Vagina (tissue), 2 donors: ENCODE data around the gene TAL1. TPM values are rescaled to one million over a fixed set of nuclear protein-coding genes. Genes with fewer than 3 reads are reported as not detected.

Experiments used
- DNase-seq, 2 donors: peaks; one replicate each; pipeline ENCODE4 v3.0.0-alpha.2; 2017; ENCODE audit errors: extremely low spot score in 2 of 2
- H3K27ac ChIP-seq: fragments of 200-600 bp; sonication (generic); one replicate; pipeline ENCODE4 v1.5.1; 2019
- H3K27me3 ChIP-seq: fragments of 200-600 bp; sonication (generic); one replicate; pipeline ENCODE4 v1.5.1; 2019
- H3K36me3 ChIP-seq, 2 donors: fragments of 200-600 bp; sonication (generic); one replicate each; pipeline ENCODE4 v1.5.1; 2017 to 2019
- H3K4me1 ChIP-seq: fragments of 200-600 bp; sonication (generic); one replicate; pipeline ENCODE4 v1.5.1; 2019
- H3K4me3 ChIP-seq, 2 donors: fragments of 200-600 bp; sonication (generic); 1 replicate in 1 of 2; 2 replicates in 1 of 2; pipeline ENCODE4 v1.5.1; 2016 to 2019
- H3K9me3 ChIP-seq: fragments of 200-600 bp; sonication (generic); one replicate; pipeline ENCODE4 v1.5.1; 2019
- POLR2A ChIP-seq, 2 donors: fragments of 450-650 bp; IDR thresholded peaks; one replicate each; pipeline ENCODE4 v1.6.1; 2017; ENCODE audit warnings: antibody characterized with exemption in 2 of 2, mild to moderate bottlenecking in 2 of 2, moderate library complexity in 2 of 2
- POLR2AphosphoS5 ChIP-seq, 2 donors: sonication (generic); formaldehyde crosslinking; IDR thresholded peaks; one replicate each; pipeline ENCODE4 v1.9.0; 2017; ENCODE audit warnings: antibody characterized with exemption in 2 of 2, mild to moderate bottlenecking in 2 of 2, low read depth in 1 of 2; ENCODE audit not compliant: insufficient read depth in 1 of 2
- intact Hi-C: fragments of 100-400 bp; cut with DNase I; formaldehyde crosslinking; loops from one replicate; pipeline ENCODE4 v1.15.1; 2023
- total RNA-seq: library from RNA; depleted of rRNA; stranded (reverse); fragments of >200 nt; gene quantifications from one replicate; pipeline ENCODE4 v1.2.3, GENCODE V29; 2016
- TF ChIP-seq, protein P1 (sequence below), 3 experiments: fragments of 450-650 bp in 2 of 3; fragments of 200-600 bp in 1 of 3; sonication (generic) in 1 of 3; IDR thresholded peaks; one replicate each; pipeline ENCODE4 v1.5.1; 2017 to 2019; ENCODE audit warnings: antibody characterized with exemption in 3 of 3, mild to moderate bottlenecking in 2 of 3, moderate library complexity in 2 of 3

The TAL1 gene
- total RNA-seq, 1 donor from 2014 or later = 7.1 TPM

GRCh38 chr1:47212636-47213229, 19.3 kb downstream of the TAL1 start:
- H3K27me3 ChIP-seq = no peaks in the 10 kb centered on the region
- no peak for TF ChIP-seq POLR2A (IDR thresholded peaks at IDR 0.05)
- intact Hi-C loops = no loop called here
- H3K9me3 ChIP-seq = no peaks in the 10 kb centered on the region
- no peak for DNase-seq
- H3K27ac ChIP-seq = no peak overlapping the region
- H3K4me1 ChIP-seq = no peaks in the 10 kb centered on the region
- no peak overlapping the region for H3K4me3 ChIP-seq
- H3K36me3 ChIP-seq = no peaks in the 10 kb centered on the region

DNA sequence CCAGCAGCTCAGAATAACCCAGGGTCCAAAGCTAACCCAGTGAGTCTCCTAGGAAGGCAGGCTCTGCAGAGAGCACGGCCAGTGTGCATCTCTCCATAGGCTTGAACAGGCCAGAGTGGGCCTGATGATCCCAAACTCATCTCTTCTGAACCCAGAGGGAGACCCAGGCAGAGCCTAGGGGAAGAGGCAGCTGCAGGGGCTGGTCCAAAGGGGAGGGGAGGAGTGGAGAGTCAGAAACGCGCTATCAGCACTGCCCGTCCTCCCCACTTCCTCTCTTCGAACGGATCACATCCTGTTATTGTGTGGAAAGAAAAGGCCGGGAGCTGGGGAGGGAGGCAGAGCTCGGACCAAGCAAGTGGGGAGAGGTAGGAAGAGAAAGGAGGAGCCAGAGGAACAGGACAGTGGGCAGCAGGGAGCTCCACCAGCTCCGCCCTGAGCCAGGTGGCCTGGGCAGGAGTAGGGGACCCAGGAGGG, 20.2 kb downstream of the TAL1 start:
- Histone ChIP-seq H3K27ac (no peak overlapping the region), H3K27me3 (no peaks in the 10 kb centered on the region), H3K36me3 (no peaks in the 10 kb centered on the region), H3K4me1 (no peaks in the 10 kb centered on the region), H3K9me3 (no peaks in the 10 kb centered on the region), H3K4me3 (no peak overlapping the region)
- TF ChIP-seq POLR2AphosphoS5 (IDR thresholded peaks at IDR 0.05; ENCODE audit: insufficient read depth in 1 of 2, low read depth in 1 of 2) = no peak
- TF ChIP-seq POLR2A (IDR thresholded peaks at IDR 0.05) = no peak
- TF ChIP-seq, protein P1, sequence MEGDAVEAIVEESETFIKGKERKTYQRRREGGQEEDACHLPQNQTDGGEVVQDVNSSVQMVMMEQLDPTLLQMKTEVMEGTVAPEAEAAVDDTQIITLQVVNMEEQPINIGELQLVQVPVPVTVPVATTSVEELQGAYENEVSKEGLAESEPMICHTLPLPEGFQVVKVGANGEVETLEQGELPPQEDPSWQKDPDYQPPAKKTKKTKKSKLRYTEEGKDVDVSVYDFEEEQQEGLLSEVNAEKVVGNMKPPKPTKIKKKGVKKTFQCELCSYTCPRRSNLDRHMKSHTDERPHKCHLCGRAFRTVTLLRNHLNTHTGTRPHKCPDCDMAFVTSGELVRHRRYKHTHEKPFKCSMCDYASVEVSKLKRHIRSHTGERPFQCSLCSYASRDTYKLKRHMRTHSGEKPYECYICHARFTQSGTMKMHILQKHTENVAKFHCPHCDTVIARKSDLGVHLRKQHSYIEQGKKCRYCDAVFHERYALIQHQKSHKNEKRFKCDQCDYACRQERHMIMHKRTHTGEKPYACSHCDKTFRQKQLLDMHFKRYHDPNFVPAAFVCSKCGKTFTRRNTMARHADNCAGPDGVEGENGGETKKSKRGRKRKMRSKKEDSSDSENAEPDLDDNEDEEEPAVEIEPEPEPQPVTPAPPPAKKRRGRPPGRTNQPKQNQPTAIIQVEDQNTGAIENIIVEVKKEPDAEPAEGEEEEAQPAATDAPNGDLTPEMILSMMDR (IDR thresholded peaks at IDR 0.05) = no peak
- no peak for DNase-seq
- intact Hi-C loops = no loop called here

DNA sequence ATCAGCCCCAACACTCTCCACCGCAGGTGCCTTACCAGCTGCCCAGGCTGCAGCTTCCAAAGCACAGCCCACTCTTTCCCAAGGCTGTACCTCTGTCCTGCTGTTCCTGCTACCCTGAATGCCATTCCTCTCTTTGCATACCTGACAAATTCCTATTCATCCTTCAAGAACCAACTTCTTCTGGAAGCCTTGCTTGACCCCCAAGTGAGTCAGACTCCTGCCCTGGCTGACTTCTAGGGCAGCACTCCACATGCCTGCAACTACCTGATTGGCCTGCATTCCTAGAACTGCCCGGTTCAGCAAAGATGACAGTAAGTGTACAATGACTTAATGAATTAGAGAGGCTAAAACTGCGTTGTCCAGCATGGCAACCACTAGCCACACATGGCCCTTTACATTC, 21.4 kb downstream of the TAL1 start:
- TF ChIP-seq POLR2A (IDR thresholded peaks at IDR 0.05) (no peak), POLR2AphosphoS5 (IDR thresholded peaks at IDR 0.05; ENCODE audit: insufficient read depth in 1 of 2, low read depth in 1 of 2) (no peak)
- TF ChIP-seq, protein P1 (IDR thresholded peaks at IDR 0.05) = no peak
- no peak for DNase-seq
- Histone ChIP-seq H3K4me3 (no peak overlapping the region), H3K4me1 (no peaks in the 10 kb centered on the region), H3K27me3 (no peaks in the 10 kb centered on the region), H3K36me3 (no peaks in the 10 kb centered on the region), H3K27ac (no peak overlapping the region), H3K9me3 (no peaks in the 10 kb centered on the region)
- intact Hi-C loops = no loop called here

GRCh38 chr1:47209725-47210325, 22.2 kb downstream of the TAL1 start:
- no peak overlapping the region for H3K27ac ChIP-seq
- no peak overlapping the region for H3K4me3 ChIP-seq
- H3K9me3 ChIP-seq = no peaks in the 10 kb centered on the region
- intact Hi-C loops = no loop called here
- H3K36me3 ChIP-seq = no peaks in the 10 kb centered on the region
- no peaks in the 10 kb centered on the region for H3K27me3 ChIP-seq
- no peak for TF ChIP-seq POLR2AphosphoS5 (IDR thresholded peaks at IDR 0.05; ENCODE audit: insufficient read depth in 1 of 2, low read depth in 1 of 2)
- DNase-seq = no peak
- no peaks in the 10 kb centered on the region for H3K4me1 ChIP-seq

GRCh38 chr1:47209091-47209490, 22.9 kb downstream of the TAL1 start:
- H3K27me3 ChIP-seq = no peaks in the 10 kb centered on the region
- no peak for TF ChIP-seq POLR2AphosphoS5 (IDR thresholded peaks at IDR 0.05; ENCODE audit: insufficient read depth in 1 of 2, low read depth in 1 of 2)
- H3K4me1 ChIP-seq = no peaks in the 10 kb centered on the region
- no peaks in the 10 kb centered on the region for H3K36me3 ChIP-seq
- H3K27ac ChIP-seq = no peak overlapping the region
- H3K4me3 ChIP-seq = no peak overlapping the region
- intact Hi-C loops = no loop called here
- no peaks in the 10 kb centered on the region for H3K9me3 ChIP-seq
- DNase-seq = no peak

DNA sequence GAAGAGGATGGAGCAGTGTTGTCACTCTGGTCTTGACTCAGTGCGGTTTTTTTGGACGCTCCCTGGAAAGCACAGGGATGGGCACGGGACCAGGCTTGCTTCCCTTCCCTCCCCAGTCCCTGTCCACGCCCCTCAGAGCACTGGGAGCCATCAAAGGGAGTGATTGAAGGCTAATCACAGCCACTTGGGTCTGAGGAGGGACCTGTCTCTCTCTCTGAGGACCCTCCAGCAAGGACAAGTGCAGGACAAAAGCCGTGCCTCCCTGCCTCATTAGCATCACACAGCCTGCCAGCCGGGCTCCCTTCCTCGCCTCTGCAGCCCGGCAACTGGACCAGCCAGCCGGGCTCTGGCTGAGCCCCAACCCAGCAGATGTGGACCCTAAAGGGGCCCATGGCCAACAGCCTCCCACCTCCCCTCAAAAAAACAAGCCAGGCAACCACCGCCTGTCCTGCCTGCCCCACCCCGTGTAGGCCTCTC, 23.6 kb downstream of the TAL1 start:
- Histone ChIP-seq H3K4me3 (no peak overlapping the region), H3K27me3 (no peaks in the 10 kb centered on the region), H3K4me1 (no peaks in the 10 kb centered on the region), H3K27ac (no peak overlapping the region), H3K36me3 (no peaks in the 10 kb centered on the region), H3K9me3 (no peaks in the 10 kb centered on the region)
- TF ChIP-seq, protein P1 (IDR thresholded peaks at IDR 0.05) = no peak
- no peak for TF ChIP-seq POLR2AphosphoS5 (IDR thresholded peaks at IDR 0.05; ENCODE audit: insufficient read depth in 1 of 2, low read depth in 1 of 2)
- TF ChIP-seq POLR2A (IDR thresholded peaks at IDR 0.05) = no peak
- DNase-seq = no peak
- intact Hi-C loops = no loop called here
